ENCODE measurements around the gene MAST3.
A peak's percentile ranks its signal among the peaks of the same experiment; 100 is the strongest.

The MAST3 gene

DNA sequence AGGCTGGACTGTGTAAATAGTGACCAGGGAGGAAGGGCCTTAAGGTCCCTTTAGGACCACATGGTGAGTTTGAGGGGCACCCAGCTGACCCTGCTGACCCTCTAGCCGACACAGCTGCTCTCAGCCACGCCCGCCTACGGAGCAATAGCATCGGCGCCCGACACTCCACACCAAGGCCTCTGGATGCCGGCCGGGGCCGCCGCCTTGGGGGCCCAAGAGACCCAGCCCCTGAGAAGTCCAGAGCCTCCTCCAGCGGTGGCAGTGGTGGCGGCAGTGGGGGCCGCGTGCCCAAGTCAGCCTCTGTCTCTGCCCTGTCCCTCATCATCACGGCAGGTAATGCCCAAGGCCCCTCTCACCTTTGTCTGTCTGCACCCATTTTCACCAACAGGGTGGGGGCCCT lies 46.8 kb downstream of the MAST3 start (continued):
- TF ChIP-seq, protein P1, sequence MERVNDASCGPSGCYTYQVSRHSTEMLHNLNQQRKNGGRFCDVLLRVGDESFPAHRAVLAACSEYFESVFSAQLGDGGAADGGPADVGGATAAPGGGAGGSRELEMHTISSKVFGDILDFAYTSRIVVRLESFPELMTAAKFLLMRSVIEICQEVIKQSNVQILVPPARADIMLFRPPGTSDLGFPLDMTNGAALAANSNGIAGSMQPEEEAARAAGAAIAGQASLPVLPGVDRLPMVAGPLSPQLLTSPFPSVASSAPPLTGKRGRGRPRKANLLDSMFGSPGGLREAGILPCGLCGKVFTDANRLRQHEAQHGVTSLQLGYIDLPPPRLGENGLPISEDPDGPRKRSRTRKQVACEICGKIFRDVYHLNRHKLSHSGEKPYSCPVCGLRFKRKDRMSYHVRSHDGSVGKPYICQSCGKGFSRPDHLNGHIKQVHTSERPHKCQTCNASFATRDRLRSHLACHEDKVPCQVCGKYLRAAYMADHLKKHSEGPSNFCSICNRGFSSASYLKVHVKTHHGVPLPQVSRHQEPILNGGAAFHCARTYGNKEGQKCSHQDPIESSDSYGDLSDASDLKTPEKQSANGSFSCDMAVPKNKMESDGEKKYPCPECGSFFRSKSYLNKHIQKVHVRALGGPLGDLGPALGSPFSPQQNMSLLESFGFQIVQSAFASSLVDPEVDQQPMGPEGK (tag by site-specific recombination; IDR thresholded peaks at IDR 0.05), result no peak
- TF ChIP-seq ZNF610 (tag by site-specific recombination; IDR thresholded peaks at IDR 0.05; ENCODE audit: borderline replicate concordance), result no peak
- TF ChIP-seq ZFP69B (tag by site-specific recombination; IDR thresholded peaks at IDR 0.05), result no peak
- TF ChIP-seq ZNF140 (tag by site-specific recombination; IDR thresholded peaks at IDR 0.05), result no peak
- TF ChIP-seq ZBTB21 (tag by site-specific recombination; IDR thresholded peaks at IDR 0.05), result no peak
- no peak for TF ChIP-seq ZNF548 (tag by site-specific recombination; IDR thresholded peaks at IDR 0.05)
- no peak for TF ChIP-seq ZBTB8A (tag by site-specific recombination; IDR thresholded peaks at IDR 0.05)
- TF ChIP-seq ZBTB1 (tag by site-specific recombination; IDR thresholded peaks at IDR 0.05), result no peak

DNA sequence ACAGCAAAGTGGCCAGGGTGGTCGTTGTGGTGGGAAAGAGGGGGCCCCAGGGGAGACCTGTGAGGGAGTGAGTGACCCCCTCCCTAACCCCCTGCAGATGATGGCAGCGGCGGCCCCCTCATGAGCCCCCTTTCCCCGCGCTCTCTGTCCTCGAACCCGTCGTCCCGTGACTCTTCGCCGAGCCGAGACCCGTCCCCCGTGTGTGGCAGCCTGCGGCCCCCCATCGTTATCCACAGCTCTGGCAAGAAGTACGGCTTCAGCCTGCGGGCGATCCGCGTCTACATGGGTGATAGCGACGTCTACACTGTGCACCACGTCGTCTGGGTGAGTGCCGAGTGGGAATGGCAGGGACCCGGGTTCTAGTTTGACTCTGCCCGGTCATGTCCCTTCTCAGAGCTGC lies 47.3 kb downstream of the MAST3 start:
- TF ChIP-seq, protein P2, sequence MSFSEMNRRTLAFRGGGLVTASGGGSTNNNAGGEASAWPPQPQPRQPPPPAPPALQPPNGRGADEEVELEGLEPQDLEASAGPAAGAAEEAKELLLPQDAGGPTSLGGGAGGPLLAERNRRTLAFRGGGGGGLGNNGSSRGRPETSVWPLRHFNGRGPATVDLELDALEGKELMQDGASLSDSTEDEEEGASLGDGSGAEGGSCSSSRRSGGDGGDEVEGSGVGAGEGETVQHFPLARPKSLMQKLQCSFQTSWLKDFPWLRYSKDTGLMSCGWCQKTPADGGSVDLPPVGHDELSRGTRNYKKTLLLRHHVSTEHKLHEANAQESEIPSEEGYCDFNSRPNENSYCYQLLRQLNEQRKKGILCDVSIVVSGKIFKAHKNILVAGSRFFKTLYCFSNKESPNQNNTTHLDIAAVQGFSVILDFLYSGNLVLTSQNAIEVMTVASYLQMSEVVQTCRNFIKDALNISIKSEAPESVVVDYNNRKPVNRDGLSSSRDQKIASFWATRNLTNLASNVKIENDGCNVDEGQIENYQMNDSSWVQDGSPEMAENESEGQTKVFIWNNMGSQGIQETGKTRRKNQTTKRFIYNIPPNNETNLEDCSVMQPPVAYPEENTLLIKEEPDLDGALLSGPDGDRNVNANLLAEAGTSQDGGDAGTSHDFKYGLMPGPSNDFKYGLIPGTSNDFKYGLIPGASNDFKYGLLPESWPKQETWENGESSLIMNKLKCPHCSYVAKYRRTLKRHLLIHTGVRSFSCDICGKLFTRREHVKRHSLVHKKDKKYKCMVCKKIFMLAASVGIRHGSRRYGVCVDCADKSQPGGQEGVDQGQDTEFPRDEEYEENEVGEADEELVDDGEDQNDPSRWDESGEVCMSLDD (tag by site-specific recombination; IDR thresholded peaks at IDR 0.05), result no peak
- TF ChIP-seq GLIS2 (tag by site-specific recombination; IDR thresholded peaks at IDR 0.05), result no peak
- no peak for TF ChIP-seq TRIM28 (IDR thresholded peaks at IDR 0.05; ENCODE audit: borderline replicate concordance, low read length)
- TF ChIP-seq, protein P1 (tag by site-specific recombination; IDR thresholded peaks at IDR 0.05), result no peak
- no peak for TF ChIP-seq ZNF239 (tag by site-specific recombination; IDR thresholded peaks at IDR 0.05)
- TF ChIP-seq ZNF623 (tag by site-specific recombination; IDR thresholded peaks at IDR 0.05), result 0 out of 2 replicates have a peak, but pooled peaks have one; percentile 0
- H3K4me3 ChIP-seq (ENCODE audit: low read depth, low read length), result no peak overlapping the region
- H3K27ac ChIP-seq (ENCODE audit: extremely low read depth, low read depth, low read length), result no peak overlapping the region
- ChIA-PET CTCF (interaction anchor here (1.6 kb wide), 1 partner anchor 34 kb away, joined by 3 read pairs; no protein-coding TSS in a partner anchor), POLR2A (no interaction called here)
- no peaks in the 10 kb centered on the region for H3K9me3 ChIP-seq (ENCODE audit: control insufficient read depth, insufficient read depth, low read depth, low read length)
- H3K4me1 ChIP-seq (ENCODE audit: control insufficient read depth, insufficient read depth, low read length), result no peaks in the 10 kb centered on the region
- peaks cover 0 to 42% of the 10 kb centered on the region in 2 experiments; a peak in 2 of 3 replicates for H3K36me3 ChIP-seq (ENCODE audit: control insufficient read depth in 2 of 2, insufficient read depth in 1 of 2, low read length in 2 of 2)

DNA sequence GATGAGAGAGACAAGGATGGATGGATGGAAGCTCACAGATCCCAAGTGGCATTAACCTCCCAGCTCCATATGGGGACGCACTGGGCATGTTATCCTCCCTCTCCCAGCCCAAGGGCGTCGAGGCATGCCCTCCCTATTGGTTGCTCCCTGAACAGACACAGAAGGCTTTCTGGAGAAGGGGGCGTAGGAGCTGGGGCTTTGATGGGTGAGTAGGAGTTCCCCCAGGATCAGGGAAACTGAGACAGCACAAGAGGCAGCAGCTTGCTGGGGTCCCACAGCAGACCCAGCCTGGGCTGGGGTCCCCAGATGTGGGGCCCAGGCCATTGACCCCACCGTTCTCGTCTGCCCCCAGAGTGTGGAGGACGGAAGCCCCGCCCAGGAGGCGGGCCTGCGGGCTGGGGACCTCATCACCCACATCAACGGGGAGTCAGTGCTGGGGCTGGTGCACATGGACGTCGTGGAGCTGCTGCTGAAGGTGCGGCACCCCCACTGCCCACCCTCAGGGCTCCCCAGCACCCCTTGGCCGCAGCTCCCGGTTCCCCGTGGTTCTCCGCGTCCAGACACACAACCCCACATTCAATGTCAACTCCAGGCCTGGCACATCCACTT lies 47.9 kb downstream of the MAST3 start:
- Histone ChIP-seq H3K4me3 (ENCODE audit: low read depth, low read length) (no peak overlapping the region), H3K4me1 (ENCODE audit: control insufficient read depth, insufficient read depth, low read length) (no peaks in the 10 kb centered on the region), H3K9me3 (ENCODE audit: control insufficient read depth, insufficient read depth, low read depth, low read length) (no peaks in the 10 kb centered on the region), H3K27ac (ENCODE audit: extremely low read depth, low read depth, low read length) (no peak overlapping the region), H3K36me3 (ENCODE audit: control insufficient read depth in 2 of 2, insufficient read depth in 1 of 2, low read length in 2 of 2) (peaks cover 0 to 39% of the 10 kb centered on the region in 2 experiments; a peak in 2 of 3 replicates)
- ChIA-PET CTCF (interaction anchor here (1.6 kb wide), 1 partner anchor 34 kb away, joined by 3 read pairs; no protein-coding TSS in a partner anchor), POLR2A (no interaction called here)
- TF ChIP-seq SP2 (tag by site-specific recombination; IDR thresholded peaks at IDR 0.05) (0 out of 2 replicates have a peak, but pooled peaks have one; percentile 14), ZNF623 (tag by site-specific recombination; IDR thresholded peaks at IDR 0.05) (no peak), ZFP3 (tag by site-specific recombination; IDR thresholded peaks at IDR 0.05; ENCODE audit: low read depth) (peak; percentile 97), ZNF146 (tag by site-specific recombination; IDR thresholded peaks at IDR 0.05) (no peak), GLI4 (tag by site-specific recombination; IDR thresholded peaks at IDR 0.05) (no peak), KLF8 (tag by site-specific recombination; IDR thresholded peaks at IDR 0.05) (no peak), ZNF221 (tag by site-specific recombination; IDR thresholded peaks at IDR 0.05; ENCODE audit: borderline replicate concordance) (no peak), MYNN (tag by site-specific recombination; IDR thresholded peaks at IDR 0.05; ENCODE audit: borderline replicate concordance) (no peak)

Measured in HEK293 (cell line).